ENCODE measurements around the gene ATP5PD. TPM values are rescaled to one million over a fixed set of nuclear protein-coding genes. Genes with fewer than 3 reads are reported as not detected.

ATP5PD gene
- total RNA-seq, 6 donors from 2014 or later, result 126 to 198 (median 186) TPM

- H3K9me3 ChIP-seq, result no peaks in the 10 kb centered on the region
- no peaks in the 10 kb centered on the region for H3K4me1 ChIP-seq
- H3K27ac ChIP-seq, result no peak overlapping the region
- peaks cover 0 to 63% (median 34%) of the 10 kb centered on the region in 4 donors for H3K36me3 ChIP-seq
- no peaks in the 10 kb centered on the region for H3K27me3 ChIP-seq
- WGBS, 2 donors, result 90 to 92% methylated on average over 16 to 18 of the region's 19 CpGs
- TF ChIP-seq CTCF (IDR thresholded peaks at IDR 0.05), result no peak
- no peak for TF ChIP-seq EP300 (IDR thresholded peaks at IDR 0.05)
- no peak for TF ChIP-seq POLR2A (IDR thresholded peaks at IDR 0.05)
- no peak for TF ChIP-seq POLR2AphosphoS5 (IDR thresholded peaks at IDR 0.05)
- ATAC-seq (ENCODE audit: low FRiP score in 2 of 2) (no peak), DNase-seq (peak in 1 of 2 donors; percentile 64)
- H3K4me3 ChIP-seq, result no peak overlapping the region
These were observed 42.8 kb downstream of the ATP5PD start for GRCh38 chr17:75003957-75004355.

GRCh38 chr17:75003070-75003956 lies 43.5 kb downstream of the ATP5PD start:
- H3K36me3 ChIP-seq, result peaks cover 0 to 63% (median 34%) of the 10 kb centered on the region in 4 donors
- TF ChIP-seq POLR2A (IDR thresholded peaks at IDR 0.05), result no peak
- no peak for TF ChIP-seq CTCF (IDR thresholded peaks at IDR 0.05)
- no peak for TF ChIP-seq EP300 (IDR thresholded peaks at IDR 0.05)
- no peak for TF ChIP-seq POLR2AphosphoS5 (IDR thresholded peaks at IDR 0.05)

GRCh38 chr17:75001915-75002843 lies 44.6 kb downstream of the ATP5PD start:
- no peaks in the 10 kb centered on the region for H3K9me3 ChIP-seq
- ATAC-seq (ENCODE audit: low FRiP score in 2 of 2) (no peak), DNase-seq (no peak)
- WGBS, 2 donors, result 80 to 91% methylated on average over 8 to 14 of the region's 15 CpGs
- no peak overlapping the region for H3K27ac ChIP-seq
- TF ChIP-seq CTCF (IDR thresholded peaks at IDR 0.05) (no peak), POLR2AphosphoS5 (IDR thresholded peaks at IDR 0.05) (no peak), POLR2A (IDR thresholded peaks at IDR 0.05) (no peak), EP300 (IDR thresholded peaks at IDR 0.05) (no peak)
- H3K27me3 ChIP-seq, result no peaks in the 10 kb centered on the region
- no peaks in the 10 kb centered on the region for H3K4me1 ChIP-seq
- H3K4me3 ChIP-seq, result no peak overlapping the region
- H3K36me3 ChIP-seq, result peaks cover 0 to 63% (median 34%) of the 10 kb centered on the region in 4 donors

More at GRCh38 chr17:75003070-75003956, 43.5 kb downstream of the ATP5PD start:
- Histone ChIP-seq H3K4me1 (no peaks in the 10 kb centered on the region), H3K4me3 (no peak overlapping the region), H3K9me3 (no peaks in the 10 kb centered on the region), H3K27ac (no peak overlapping the region), H3K27me3 (no peaks in the 10 kb centered on the region)
- 91 to 93% methylated on average over 25 to 66 of the region's 76 CpGs for WGBS, 2 donors
- peak in 1 of 2 donors; percentile 80 for DNase-seq
- no peak for ATAC-seq (ENCODE audit: low FRiP score in 2 of 2)

DNA sequence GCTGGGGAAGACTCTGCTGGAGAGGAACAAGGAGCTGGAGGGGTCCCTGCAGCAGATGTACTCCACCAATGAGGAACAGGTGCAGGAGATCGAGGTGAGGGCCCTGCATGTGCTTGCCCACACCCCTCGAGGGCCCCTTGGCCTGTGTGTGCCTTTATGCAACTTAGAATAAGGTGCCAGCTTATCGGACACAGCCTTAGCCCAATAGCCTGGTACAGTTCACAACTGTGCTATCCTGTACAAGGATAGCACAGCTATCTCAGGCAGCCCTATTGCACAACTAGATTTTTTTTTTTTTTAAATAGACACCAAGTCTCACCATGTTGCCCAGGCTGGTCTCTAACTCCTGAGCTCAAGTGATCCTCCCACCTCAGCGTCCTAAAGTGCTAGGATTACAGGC lies 47.2 kb downstream of the ATP5PD start:
- Histone ChIP-seq H3K4me3 (no peak overlapping the region), H3K27ac (no peak overlapping the region), H3K9me3 (no peaks in the 10 kb centered on the region), H3K4me1 (no peaks in the 10 kb centered on the region), H3K27me3 (no peaks in the 10 kb centered on the region), H3K36me3 (peaks cover 0 to 50% (median 30%) of the 10 kb centered on the region in 4 donors)
- TF ChIP-seq POLR2A (IDR thresholded peaks at IDR 0.05), result no peak
- TF ChIP-seq CTCF (IDR thresholded peaks at IDR 0.05), result no peak
- no peak for TF ChIP-seq POLR2AphosphoS5 (IDR thresholded peaks at IDR 0.05)
- TF ChIP-seq EP300 (IDR thresholded peaks at IDR 0.05), result no peak
- 85 to 96% methylated on average over 3 to 4 of the region's 4 CpGs for WGBS, 2 donors
- no peak for DNase-seq
- no peak for ATAC-seq (ENCODE audit: low FRiP score in 2 of 2)
